K562 (cell line): Measurements from ENCODE around the gene DNAAF2. TPM values are rescaled to one million over a fixed set of nuclear protein-coding genes. Genes with fewer than 3 reads are reported as not detected.

ENCODE experiments used
- ATAC-seq: fragments of 200-7000 bp; cut with Tn5 transposase; 3 replicates; pipeline ENCODE4 v1.9.1; 2020; ENCODE audit warnings: moderate library complexity
- BruUV-seq: library from RNA; stranded (reverse); fragments of 400-500 nt; replicated peaks from 2 replicates; lab custom pipeline; 2021; lab: Mats Ljungman, UMichigan
- CTCF ChIA-PET: fragments of 300-600 bp; formaldehyde crosslinking; extraction: SDS; loops from one replicate; lab custom pipeline; 2021; ENCODE audit warnings: low intra/inter-chr PET ratio; lab: Yijun Ruan, JAX
- POLR2A ChIA-PET: fragments of 300-600, 350-650 bp; sonication (Branson Sonifier 250); formaldehyde crosslinking; extraction: SDS; loops from one replicate; lab custom pipeline; 2021; ENCODE audit warnings: antibody characterized with exemption, inconsistent platforms; lab: Yijun Ruan, JAX
- DNase-seq, 4 experiments: peaks; one replicate each; pipeline versions ENCODE4 v3.0.0 to v3.0.0-alpha.2; 2011 to 2018; ENCODE audit warnings: low spot score in 3 of 4, mixed read lengths in 3 of 4; ENCODE audit errors: extremely low read depth in 1 of 4
- FAIRE-seq: peaks from 2 replicates; lab custom pipeline; 2011; peaks lifted over from hg19 to GRCh38; lab: Jason Lieb, UNC
- H2AFZ ChIP-seq: 2 replicates; pipeline ENCODE4 v1.6.0; 2011; ENCODE audit warnings: low read depth, low read length, control low read depth, inconsistent platforms
- H3K27ac ChIP-seq: fragments of 200-600 bp; 3 replicates; pipeline ENCODE4 v1.8.0; 2011; ENCODE audit warnings: low read depth, mild to moderate bottlenecking, control low read depth, inconsistent platforms, low read length, moderate library complexity, mixed read lengths; ENCODE audit errors: extremely low read depth
- H3K27me3 ChIP-seq, 2 experiments: fragments of 300-600 bp in 1 of 2; 2 replicates in 1 of 2; 3 replicates in 1 of 2; pipeline versions ENCODE4 v1.6.0 to v1.8.0; 2011; ENCODE audit warnings: inconsistent platforms in 2 of 2, low read length in 2 of 2, mild to moderate bottlenecking in 1 of 2, mixed read lengths in 1 of 2, moderate library complexity in 1 of 2; ENCODE audit not compliant: control insufficient read depth in 2 of 2, insufficient read depth in 2 of 2
- H3K36me3 ChIP-seq: fragments of 300-600 bp; 3 replicates; pipeline ENCODE4 v1.8.0; 2011; ENCODE audit warnings: mild to moderate bottlenecking, low read length, inconsistent platforms; ENCODE audit not compliant: control insufficient read depth, insufficient read depth
- H3K4me1 ChIP-seq, 2 experiments: fragments of 200-600 bp in 1 of 2; replicated peaks in 1 of 2; 2 replicates in 1 of 2; 3 replicates in 1 of 2; pipeline versions ENCODE4 v1.5.1 to v1.8.0; 2011; ENCODE audit warnings: inconsistent platforms in 2 of 2, low read length in 2 of 2, mild to moderate bottlenecking in 1 of 2, mixed read lengths in 1 of 2, moderate library complexity in 1 of 2; ENCODE audit not compliant: control insufficient read depth in 2 of 2, insufficient read depth in 2 of 2
- H3K4me2 ChIP-seq: 2 replicates; pipeline ENCODE4 v1.6.1; 2011; ENCODE audit warnings: low read length, control low read depth, inconsistent platforms, mixed read lengths; ENCODE audit not compliant: insufficient read depth
- H3K4me3 ChIP-seq: fragments of 200-600 bp; sonication (generic), shearing (Covaris generic); 2 replicates; pipeline ENCODE4 v1.5.1; 2016; ENCODE audit warnings: control low read depth, inconsistent platforms
- H3K79me2 ChIP-seq: fragments of 200-600 bp; 3 replicates; pipeline ENCODE4 v1.8.0; 2011; ENCODE audit warnings: low read length, inconsistent platforms; ENCODE audit not compliant: control insufficient read depth, insufficient read depth
- H3K9ac ChIP-seq, 2 experiments: 2 replicates each; pipeline versions ENCODE4 v1.6.0 to v1.6.1; 2011; ENCODE audit warnings: low read depth in 2 of 2, low read length in 2 of 2, control low read depth in 1 of 2, inconsistent platforms in 1 of 2, mild to moderate bottlenecking in 1 of 2, mixed read lengths in 1 of 2; ENCODE audit not compliant: insufficient read depth in 1 of 2
- H3K9me1 ChIP-seq: one replicate; pipeline ENCODE4 v1.6.0; 2011; ENCODE audit warnings: inconsistent platforms, mild to moderate bottlenecking, low read length, moderate library complexity; ENCODE audit not compliant: control insufficient read depth, insufficient read depth
- H3K9me3 ChIP-seq: replicated peaks from 2 replicates; pipeline ENCODE4 v1.5.1; 2011; ENCODE audit warnings: low read depth, low read length, inconsistent platforms; ENCODE audit not compliant: control insufficient read depth, insufficient read depth
- H4K20me1 ChIP-seq: replicated peaks from 2 replicates; pipeline ENCODE4 v1.6.1; 2011; ENCODE audit warnings: low read length, inconsistent platforms, mixed read lengths; ENCODE audit not compliant: control insufficient read depth, insufficient read depth
- BHLHE40 ChIP-seq: IDR thresholded peaks from 2 replicates; pipeline ENCODE4 v1.6.1; 2011; ENCODE audit warnings: low read length, improper control_type of control experiment
- CTCFL ChIP-seq: IDR thresholded peaks from 2 replicates; pipeline ENCODE4 v1.6.1; 2011; ENCODE audit warnings: borderline replicate concordance, low read depth, mild to moderate bottlenecking, moderate library complexity, low read length; ENCODE audit not compliant: insufficient read depth, poor library complexity, severe bottlenecking
- EGR1 ChIP-seq: fragments of 450-650 bp; conservative IDR thresholded peaks from 2 replicates; pipeline ENCODE4 v1.6.1; 2017; ENCODE audit warnings: mild to moderate bottlenecking
- HEY1 ChIP-seq: fragments of 250-450 bp; sonication (Bioruptor Pico); IDR thresholded peaks from 2 replicates; pipeline ENCODE4 v1.5.0; 2020; ENCODE audit warnings: mild to moderate bottlenecking, moderate library complexity, borderline replicate concordance
- KDM1A ChIP-seq, 2 experiments: fragments of 450-650 bp; IDR thresholded peaks; 2 replicates each; pipeline ENCODE4 v1.6.1; 2016; ENCODE audit warnings: mild to moderate bottlenecking in 2 of 2
- NFE2 ChIP-seq: IDR thresholded peaks from 2 replicates; pipeline ENCODE4 v1.6.1; 2014; ENCODE audit warnings: antibody characterized with exemption, low read depth
- TFAP4 ChIP-seq: sonication (generic); formaldehyde crosslinking; IDR thresholded peaks from 2 replicates; pipeline ENCODE4 v1.8.0; 2022; ENCODE audit warnings: missing genetic modification reagents, mild to moderate bottlenecking, moderate library complexity, borderline replicate concordance
- ZNF239 ChIP-seq: fragments of 250-450 bp; sonication (Bioruptor Pico); IDR thresholded peaks from 2 replicates; pipeline ENCODE4 v1.4.0; 2020; ENCODE audit warnings: mild to moderate bottlenecking
- WGBS: fragments of 100-300 bp; shearing (Covaris generic); methylation state at CpG from one replicate; pipeline ENCODE4 v1.1.6; 2016; ENCODE audit warnings: low coverage, mixed read lengths; ENCODE audit not compliant: insufficient coverage; ENCODE audit errors: missing lambda C conversion rate; 5-methylcytosine and 5-hydroxymethylcytosine counted together
- in situ Hi-C: fragments of 300-500 bp; cut with MboI; formaldehyde crosslinking; loops from 4 replicates; pipeline ENCODE4 v1.15.0; 2018; ENCODE audit warnings: inconsistent platforms, mixed read lengths
- intact Hi-C: fragments of 100-400 bp; cut with micrococcal nuclease; formaldehyde crosslinking; loops from 2 replicates; pipeline ENCODE4 v1.14.2; 2022
- polyA plus RNA-seq, 8 experiments: library from polyadenylated mRNA; depleted of rRNA in 4 of 8; stranded (reverse) in 5 of 8; unstranded in 3 of 8; fragments of >200 nt; fragmentation: Nextera tagmentation in 2 of 8; fragmentation: Illumina TruSeq in 1 of 8; extraction: Ambion mirVana in 2 of 8; extraction: Trizol in 1 of 8; gene quantifications; 2 replicates each; pipeline versions ENCODE4 v1.2.1 to v1.2.3, GENCODE V29; 2011 to 2014; ENCODE audit warnings: inconsistent platforms in 1 of 8, missing spikeins in 1 of 8
- total RNA-seq, 7 experiments: library from RNA; depleted of rRNA in 6 of 7; stranded (reverse); fragments of >200 nt in 6 of 7; fragmentation: Illumina TruSeq in 2 of 7; extraction: Trizol in 2 of 7; gene quantifications; 2 replicates each; pipeline versions ENCODE4 v1.2.1 to v1.2.3, GENCODE V29; 2011 to 2021; ENCODE audit warnings: low replicate concordance in 1 of 7

DNAAF2 gene
- total and polyA plus RNA-seq, 9 of the 15 experiments (the other 6 are each of a cell fraction or from before 2014, with no cell fraction given), result 2.4 to 14.6 (median 11.1) TPM

- TF ChIP-seq NFE2 (no peak), BHLHE40 (no peak), ZNF239 (CRISPR knock-in tag) (no peak), KDM1A (IDR thresholded peaks at IDR 0.05) (peak; percentile 36 to 55; a peak in 2 of 4 replicates), TFAP4 (CRISPR knock-in tag) (no peak), HEY1 (no peak), CTCFL (no peak), EGR1 (0 out of 2 replicates have a peak, but pooled peaks have one; percentile 23)
- H3K79me2 ChIP-seq, result peaks cover 29% of the 10 kb centered on the region
- no peaks in the 10 kb centered on the region for H4K20me1 ChIP-seq
- H3K36me3 ChIP-seq, result peaks cover 45% of the 10 kb centered on the region
- no peak overlapping the region for H3K27ac ChIP-seq
- H3K27me3 ChIP-seq, result no peaks in the 10 kb centered on the region
- intact Hi-C loops (no loop called here), in situ Hi-C loops (no loop called here)
- no peak overlapping the region for H3K4me3 ChIP-seq
- CTCF ChIA-PET, result no interaction called here
- peaks cover 3% of the 10 kb centered on the region for H3K9me1 ChIP-seq
- FAIRE-seq, result no peak
- WGBS, result 16% methylated on average over 4 of the region's 8 CpGs
- peaks cover 0 to 4% of the 10 kb centered on the region in 2 experiments; a peak in 4 of 5 replicates for H3K4me1 ChIP-seq
- POLR2A ChIA-PET, result interaction anchor here (0.8 to 1.0 kb wide), 2 partner anchors 8 to 13 kb away, joined by 3 read pairs; partner anchors contain the start of genes LRR1, MGAT2 and RPL36AL
- no peak overlapping the region for H3K9ac ChIP-seq
- no peak for ATAC-seq
- H3K4me2 ChIP-seq, result no peak overlapping the region
- BruUV-seq, result no TSS peak
- H2AFZ ChIP-seq, result no peak overlapping the region
- H3K9me3 ChIP-seq, result no peaks in the 10 kb centered on the region
- no peak for DNase-seq
Measured at GRCh38 chr14:49612671-49613070, 22.4 kb downstream of the DNAAF2 start.
